Stimulated activated CD4-positive, alpha-beta T cell treated with anti-CD3 and anti-CD28 coated beads, Interleukin-12 subunit alpha, Interleukin-12 subunit beta, amount 100 ng/mL, for 4 hours (primary cell): Measurements from ENCODE around the gene BAG2.

Experiments
- DNase-seq: peaks from one replicate; pipeline ENCODE4 v3.0.0-alpha.2; 2020

Gene BAG2

DNA sequence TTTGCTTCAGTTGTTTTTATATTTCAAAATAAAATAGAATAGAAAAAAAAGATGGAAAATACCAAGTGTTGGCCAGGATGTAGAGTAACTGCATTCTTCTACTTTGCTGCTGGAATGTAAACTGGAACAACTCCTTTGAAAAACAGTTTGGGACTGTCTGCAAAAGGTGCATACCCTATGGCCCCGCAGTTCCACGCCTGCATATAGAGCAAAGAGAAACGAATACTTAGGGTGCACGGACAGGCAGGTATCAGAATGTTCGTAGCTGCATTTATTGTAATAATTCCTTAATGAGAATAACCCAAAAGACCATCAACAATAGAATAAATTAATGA is 50.6 kb downstream of the BAG2 start:
- DNase-seq = no peak

DNA sequence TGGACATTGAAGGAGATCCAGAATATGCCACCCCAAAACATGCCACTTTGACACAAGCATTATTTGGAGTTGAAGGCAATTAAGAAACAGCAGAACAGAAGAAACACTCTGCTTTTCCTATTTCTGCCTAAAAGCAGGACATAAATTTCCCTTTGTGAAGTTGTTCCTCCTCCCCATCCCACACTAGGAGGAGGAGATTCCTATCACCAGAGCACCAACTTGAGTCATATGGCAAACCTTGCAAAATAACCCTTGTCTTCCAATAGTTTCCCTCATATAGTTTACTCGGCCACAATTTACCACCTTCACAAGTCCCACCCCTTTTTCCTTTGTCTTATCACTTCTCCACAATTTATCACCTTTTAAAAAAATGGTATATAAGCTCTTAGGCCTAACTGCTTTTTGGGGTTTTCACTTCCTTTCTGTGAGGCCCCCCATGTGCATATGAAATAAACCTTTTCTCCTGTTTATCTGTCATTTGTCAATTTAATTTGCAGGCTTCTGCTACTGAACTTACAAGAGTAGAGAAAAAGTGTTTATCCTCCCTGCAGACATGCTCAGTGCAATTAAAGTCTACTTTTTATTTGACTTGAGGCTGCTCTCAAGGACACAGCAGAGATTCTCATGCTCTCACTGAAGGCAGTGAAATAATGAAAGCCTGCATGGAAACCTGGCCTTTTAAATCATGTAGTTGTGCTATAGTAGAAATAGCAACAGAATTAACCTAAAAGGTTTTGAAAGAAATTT is 52.8 kb downstream of the BAG2 start:
- DNase-seq = no peak

DNA sequence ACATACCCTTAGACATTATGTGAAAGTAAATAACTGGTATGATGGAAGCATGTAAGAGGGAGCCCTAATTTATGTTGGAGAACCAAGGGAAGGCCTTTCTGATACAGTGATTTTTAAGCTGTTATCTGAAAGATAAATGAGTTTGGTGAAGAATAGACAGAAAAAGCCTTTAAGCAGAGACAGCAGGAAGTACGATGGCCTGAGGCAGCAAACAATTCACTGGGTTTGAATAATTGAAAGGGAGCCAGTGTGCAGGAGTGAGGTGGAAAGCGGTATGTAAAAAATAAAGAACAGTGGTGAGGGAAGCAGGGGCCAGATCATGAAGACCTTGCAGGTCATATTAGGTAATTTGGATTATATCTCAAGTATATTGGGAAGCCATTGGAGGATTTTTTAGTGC is 54.1 kb downstream of the BAG2 start:
- no peak for DNase-seq
